ENCODE data around the gene AP1G2.

AP1G2 gene

DNA sequence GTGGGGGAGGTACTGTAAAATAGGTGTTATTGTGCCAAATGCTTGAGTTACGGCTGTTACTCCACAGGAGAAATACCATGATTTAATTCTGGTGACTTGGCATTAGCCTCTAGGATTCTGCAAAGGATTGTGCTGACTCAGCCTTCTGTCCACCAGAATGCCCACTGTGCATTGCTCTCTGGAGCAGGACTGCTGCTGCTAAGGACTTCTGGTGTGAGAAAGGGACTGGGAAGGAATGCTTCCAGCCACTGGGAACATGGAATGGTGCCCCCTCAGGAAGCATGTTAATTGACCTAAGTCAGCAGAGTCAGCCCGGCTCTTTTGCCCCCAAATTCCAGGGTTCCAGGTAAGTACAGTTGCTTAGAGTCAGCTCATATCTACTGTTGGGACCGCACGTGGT is 48.9 kb downstream of the AP1G2 start:
- no peak for DNase-seq (ENCODE audit: low read depth, low spot score)

DNA sequence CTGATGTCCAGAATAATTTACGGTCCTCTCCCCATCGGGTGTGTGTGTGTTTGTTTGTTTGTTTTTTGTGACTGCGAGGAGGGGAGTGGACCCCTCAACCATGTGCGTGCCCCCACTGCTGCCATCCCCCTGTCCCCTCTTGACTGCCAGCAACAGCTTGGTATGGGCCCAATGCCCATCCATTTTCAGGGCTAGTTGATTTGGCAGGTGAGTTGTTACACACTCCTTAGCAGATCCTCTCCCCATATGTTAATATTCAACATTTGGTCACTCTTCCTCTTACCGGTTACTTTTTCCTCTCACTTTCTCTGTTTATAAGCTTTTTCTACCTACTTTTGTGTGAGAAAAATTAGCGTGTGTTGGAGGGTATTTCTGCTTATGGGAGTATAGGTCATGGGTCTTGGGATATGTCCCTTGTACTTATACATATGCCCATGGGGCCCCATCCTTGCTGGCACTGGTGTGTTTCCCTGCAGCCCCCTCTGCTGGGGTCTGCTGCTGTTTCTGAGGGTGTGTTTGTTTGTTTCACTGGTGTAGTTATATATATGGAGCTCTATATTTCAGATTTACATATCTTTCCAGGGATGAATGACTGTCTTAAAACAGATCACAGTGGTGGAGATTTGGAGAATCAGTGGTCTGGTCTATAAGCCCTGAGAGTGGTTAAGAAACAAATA is 49.8 kb downstream of the AP1G2 start:
- no peak for DNase-seq (ENCODE audit: low read depth, low spot score)

DNA sequence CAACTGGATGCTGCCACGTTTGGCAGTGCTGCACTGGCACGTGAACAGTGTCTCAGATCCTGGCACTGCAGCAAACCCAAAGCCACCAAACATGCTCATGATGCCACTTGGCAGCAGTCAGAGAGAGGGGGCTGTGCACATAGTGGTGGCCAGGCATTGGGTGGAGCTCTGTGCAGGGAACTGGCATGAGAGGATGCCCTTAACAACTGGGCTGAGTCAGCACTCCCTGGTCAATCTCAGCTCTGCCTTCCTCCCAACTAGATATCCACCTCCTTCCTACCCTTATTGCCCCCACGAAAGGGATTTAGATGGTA is 53.0 kb downstream of the AP1G2 start:
- no peak for DNase-seq (ENCODE audit: low read depth, low spot score)

DNA sequence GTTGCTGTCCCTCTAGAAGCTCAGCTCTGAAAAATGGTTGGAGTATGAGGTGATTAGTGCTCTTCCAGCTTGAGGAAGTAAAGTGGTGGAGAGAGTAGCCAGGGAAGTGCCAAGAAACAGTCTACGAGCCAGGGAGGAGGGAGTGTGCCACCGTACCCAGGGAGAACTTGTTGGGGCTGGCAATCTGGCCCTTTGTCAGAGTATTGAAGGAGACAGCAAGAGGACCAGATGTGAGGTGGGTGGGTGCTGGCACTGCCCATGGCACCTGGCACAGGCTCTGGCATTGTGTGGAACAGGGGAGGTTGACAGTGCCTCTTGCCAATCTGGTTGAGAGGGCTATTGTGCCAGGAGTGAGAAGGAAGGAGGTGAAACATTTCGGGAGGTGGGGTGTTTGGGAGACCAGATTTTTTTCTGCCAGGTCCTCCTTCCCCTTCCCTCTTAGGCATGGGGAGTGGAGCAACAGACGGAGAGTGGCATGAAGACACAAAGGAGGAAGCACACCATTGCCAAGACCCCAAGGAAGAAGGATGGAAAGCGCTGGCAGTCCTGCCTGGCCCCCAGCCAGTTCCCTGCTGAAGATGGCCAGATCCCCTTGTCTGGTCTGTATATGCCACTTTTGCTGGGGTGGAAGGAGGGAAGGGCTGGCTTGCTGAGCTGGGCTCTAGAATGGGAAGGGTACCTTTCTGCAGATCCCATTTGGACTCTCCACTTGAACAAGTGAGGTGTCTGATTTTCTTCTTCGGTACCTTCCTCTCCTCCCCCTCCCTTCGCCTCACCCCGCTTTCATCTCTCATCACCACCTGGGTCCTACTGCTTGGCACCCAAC is 53.6 kb downstream of the AP1G2 start:
- no peak for DNase-seq (ENCODE audit: low read depth, low spot score)

DNA sequence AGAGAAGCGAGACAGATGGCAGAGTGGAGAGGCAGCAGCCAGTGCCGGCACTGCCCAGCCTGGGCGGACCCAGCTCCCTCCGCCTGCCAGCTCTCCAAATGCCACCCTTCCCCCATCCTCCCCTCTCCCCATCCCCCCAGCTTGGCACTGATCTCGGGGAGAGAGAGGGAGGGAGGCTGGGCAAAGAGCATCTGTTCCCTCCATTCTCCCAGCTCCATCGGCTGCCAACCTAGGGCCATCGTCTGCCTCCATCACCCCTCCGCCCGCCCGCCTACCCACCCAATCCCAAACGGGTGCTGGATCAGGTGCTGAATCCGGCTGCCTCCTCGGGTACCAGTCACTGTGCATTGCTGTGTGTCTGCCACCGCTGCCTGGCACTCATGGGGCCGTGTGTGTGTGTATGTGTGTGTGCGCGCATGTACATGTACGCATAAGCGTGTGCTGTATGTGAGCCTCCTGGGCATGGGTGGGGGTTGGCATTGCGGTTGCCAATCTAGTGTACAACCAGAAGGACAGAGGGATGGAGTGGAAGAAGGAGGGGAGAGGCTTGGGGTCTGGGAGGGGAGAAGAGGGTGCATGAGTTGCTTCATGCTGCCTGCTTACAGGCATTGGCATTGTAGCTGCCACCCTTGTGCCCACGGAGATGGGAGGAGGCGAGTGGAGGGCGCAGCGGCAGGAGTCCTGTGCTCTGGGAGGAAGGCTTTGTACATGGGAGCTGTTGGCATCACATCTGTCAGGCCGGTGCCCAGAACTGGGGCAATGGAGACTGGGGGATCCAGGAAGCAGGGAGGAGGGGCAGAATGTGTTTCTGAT is 54.4 kb downstream of the AP1G2 start:
- DNase-seq (ENCODE audit: low read depth, low spot score) = no peak

DNA sequence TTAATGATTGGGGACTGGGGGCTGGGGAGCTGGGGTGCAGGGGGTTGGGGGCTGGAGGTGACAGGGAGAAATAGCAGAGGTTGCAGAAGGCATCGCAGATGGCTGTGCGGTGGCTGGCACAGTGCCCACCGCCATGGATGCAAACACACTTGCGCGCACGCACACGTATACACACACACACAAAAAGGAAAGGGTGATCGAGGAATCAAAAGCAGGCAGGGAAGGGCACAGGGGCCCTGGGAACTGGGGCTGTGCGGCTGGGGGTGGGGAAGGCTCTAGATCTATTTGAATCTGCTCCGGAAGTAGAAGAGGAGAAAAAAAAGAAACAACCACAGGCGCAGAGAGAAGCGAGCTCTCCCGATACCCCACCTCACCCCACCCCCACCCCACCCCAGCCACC is 55.4 kb downstream of the AP1G2 start:
- DNase-seq (ENCODE audit: low read depth, low spot score) = no peak

All from activated naive CD8-positive, alpha-beta T cell treated with anti-CD3 and anti-CD28 coated beads, Interleukin-2, amount 50 U/mL, for 16 hours (primary cell).